HG02885 (cell line): Measurements from ENCODE around the gene CNTN2.

Experiments
- ATAC-seq: cut with Tn5 transposase; IDR thresholded peaks from one replicate; pipeline ENCODE4 v1.9.1; 2021; ENCODE audit warnings: mild to moderate bottlenecking; ENCODE audit not compliant: unreplicated experiment, poor library complexity

Gene CNTN2

GRCh38 chr1:205042911-205043806, at the start of gene CNTN2:
Gene CNTN2 (plus strand): TSS chr1:205043212. CDS start chr1:205053186, 9,974 bp downstream.
- no peak for ATAC-seq

GRCh38 chr1:204994086-204994862, 48.7 kb upstream of the CNTN2 start:
- no peak for ATAC-seq

GRCh38 chr1:204996981-204997380, 46.0 kb upstream of the CNTN2 start:
- ATAC-seq: no peak

GRCh38 chr1:204997591-204998355, 45.2 kb upstream of the CNTN2 start:
- no peak for ATAC-seq

- no peak for ATAC-seq
Measured at GRCh38 chr1:205001162-205001561, 41.9 kb upstream of the CNTN2 start.

GRCh38 chr1:205002705-205003104, 40.3 kb upstream of the CNTN2 start:
- no peak for ATAC-seq

- ATAC-seq: no peak
Measured at GRCh38 chr1:205003358-205004131, 39.5 kb upstream of the CNTN2 start.

- ATAC-seq: no peak
Measured at GRCh38 chr1:205004351-205004750, 38.7 kb upstream of the CNTN2 start.

- no peak for ATAC-seq
Measured at GRCh38 chr1:205008896-205009295, 34.1 kb upstream of the CNTN2 start.

- no peak for ATAC-seq
Measured at GRCh38 chr1:205009670-205010069, 33.3 kb upstream of the CNTN2 start.

- no peak for ATAC-seq
Measured at GRCh38 chr1:205012391-205013140, 30.4 kb upstream of the CNTN2 start.

GRCh38 chr1:205013683-205014367, 29.2 kb upstream of the CNTN2 start:
- ATAC-seq: no peak

- ATAC-seq: no peak
Measured at GRCh38 chr1:205014783-205015182, 28.2 kb upstream of the CNTN2 start.

- no peak for ATAC-seq
Measured at GRCh38 chr1:205015241-205015640, 27.8 kb upstream of the CNTN2 start.

- no peak for ATAC-seq
Measured at GRCh38 chr1:205016075-205016474, 26.9 kb upstream of the CNTN2 start.

- no peak for ATAC-seq
Measured at GRCh38 chr1:205016584-205016983, 26.4 kb upstream of the CNTN2 start.

GRCh38 chr1:205017001-205017400, 26.0 kb upstream of the CNTN2 start:
- no peak for ATAC-seq

- ATAC-seq: no peak
Measured at GRCh38 chr1:205017766-205018165, 25.2 kb upstream of the CNTN2 start.

- ATAC-seq: no peak
Measured at GRCh38 chr1:205018381-205018780, 24.6 kb upstream of the CNTN2 start.
